ENCODE measurements around the gene IER5L.

IER5L gene

GRCh38 chr9:129160712-129161533 lies 17.1 kb downstream of the IER5L start:
- no peak for TF ChIP-seq CTCF (IDR thresholded peaks at IDR 0.05; ENCODE audit: extremely low read depth, missing control alignments)
- no peak for DNase-seq (ENCODE audit: low spot score)

- TF ChIP-seq CTCF (IDR thresholded peaks at IDR 0.05; ENCODE audit: extremely low read depth, missing control alignments): no peak
- DNase-seq (ENCODE audit: low spot score): no peak
These were observed 21.9 kb downstream of the IER5L start for GRCh38 chr9:129156163-129156562.

- TF ChIP-seq CTCF (IDR thresholded peaks at IDR 0.05; ENCODE audit: extremely low read depth, missing control alignments): no peak
- no peak for DNase-seq (ENCODE audit: low spot score)
These were observed 23.1 kb downstream of the IER5L start for GRCh38 chr9:129154866-129155477.

- no peak for TF ChIP-seq CTCF (IDR thresholded peaks at IDR 0.05; ENCODE audit: extremely low read depth, missing control alignments)
These were observed 26.6 kb downstream of the IER5L start for GRCh38 chr9:129151469-129151868.

GRCh38 chr9:129150672-129151211 lies 27.3 kb downstream of the IER5L start:
- no peak for TF ChIP-seq CTCF (IDR thresholded peaks at IDR 0.05; ENCODE audit: extremely low read depth, missing control alignments)
- DNase-seq (ENCODE audit: low spot score): no peak

More at GRCh38 chr9:129151469-129151868, 26.6 kb downstream of the IER5L start:
- DNase-seq (ENCODE audit: low spot score): no peak

GRCh38 chr9:129150122-129150521 lies 27.9 kb downstream of the IER5L start:
- TF ChIP-seq CTCF (IDR thresholded peaks at IDR 0.05; ENCODE audit: extremely low read depth, missing control alignments): no peak
- DNase-seq (ENCODE audit: low spot score): no peak

GRCh38 chr9:129149442-129149841 lies 28.6 kb downstream of the IER5L start:
- DNase-seq (ENCODE audit: low spot score): no peak
- TF ChIP-seq CTCF (IDR thresholded peaks at IDR 0.05; ENCODE audit: extremely low read depth, missing control alignments): no peak

All from GM20000 (cell line).